Dermis blood vessel endothelial cell (primary cell): ENCODE measurements around the gene PILRB. TPM values are rescaled to one million over a fixed set of nuclear protein-coding genes. Genes with fewer than 3 reads are reported as not detected.
"Not testable (repeated sequence)": the region's sequence is repeated elsewhere in the genome, so short reads cannot be mapped to it uniquely, and the experiment has no call there.

Source experiments
- DNase-seq: peaks from one replicate; pipeline ENCODE4 v3.0.0; 2010
- total RNA-seq: library from RNA; depleted of rRNA; stranded (reverse); fragments of >200 nt; gene quantifications from 2 replicates; pipeline ENCODE4 v1.2.3, GENCODE V29; 2014

The PILRB gene
- total RNA-seq, 1 donor from 2014 or later: 17.0 TPM

DNA sequence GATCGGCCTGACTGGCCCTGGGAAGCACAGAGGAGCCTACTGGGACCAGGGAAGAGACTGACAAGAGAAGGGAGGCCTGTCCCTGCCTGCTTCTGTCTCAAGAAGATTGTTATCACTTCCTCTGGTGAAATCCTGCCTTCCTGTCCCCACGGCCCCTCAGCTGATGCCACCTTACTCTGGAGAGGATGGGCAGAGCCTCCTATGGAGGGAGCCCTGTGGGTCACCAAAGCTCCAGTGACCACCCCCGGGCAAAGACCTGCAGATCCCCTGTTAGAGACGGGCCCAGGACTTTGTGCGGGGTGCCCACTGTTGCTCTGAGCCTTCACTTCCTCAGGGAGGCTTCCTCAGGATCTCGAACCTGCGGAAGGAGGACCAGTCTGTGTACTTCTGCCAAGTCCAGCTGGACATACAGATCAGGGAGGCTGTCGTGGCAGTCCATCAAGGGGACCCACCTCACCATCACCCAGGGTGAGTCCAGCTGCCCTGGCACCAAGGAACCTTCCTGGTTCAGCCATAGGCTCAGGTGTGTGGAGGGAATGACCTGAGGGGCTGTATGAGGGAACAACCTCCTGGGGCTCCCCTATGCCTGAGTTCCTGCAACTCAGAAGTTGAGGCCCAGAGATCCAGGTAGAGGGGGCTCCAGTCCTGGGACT is 1.4 kb upstream of the PILRB start:
- DNase-seq: no peak

DNA sequence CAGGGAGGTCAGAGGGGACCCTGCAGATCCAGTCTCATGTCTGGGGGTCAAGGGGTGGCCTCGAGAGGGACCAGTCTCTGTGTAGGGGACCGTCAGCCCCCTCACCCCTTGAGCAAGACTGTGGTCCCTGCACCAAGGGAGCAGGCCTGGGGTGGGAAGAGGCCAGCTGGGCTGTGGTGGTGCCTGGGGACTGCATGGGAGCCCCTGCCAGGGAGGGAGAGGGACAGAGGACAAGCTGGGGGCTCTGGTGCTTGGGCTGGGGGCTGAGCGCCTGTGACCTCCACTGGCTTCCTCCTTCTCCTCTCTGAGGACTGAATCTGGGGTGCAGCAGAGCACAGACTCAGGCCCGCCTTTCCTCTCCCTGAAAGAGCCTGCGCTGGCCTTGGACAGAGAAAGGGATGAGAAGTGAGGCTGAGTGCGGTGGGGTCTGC is 771 bp upstream of the PILRB start:
- no peak for DNase-seq

DNA sequence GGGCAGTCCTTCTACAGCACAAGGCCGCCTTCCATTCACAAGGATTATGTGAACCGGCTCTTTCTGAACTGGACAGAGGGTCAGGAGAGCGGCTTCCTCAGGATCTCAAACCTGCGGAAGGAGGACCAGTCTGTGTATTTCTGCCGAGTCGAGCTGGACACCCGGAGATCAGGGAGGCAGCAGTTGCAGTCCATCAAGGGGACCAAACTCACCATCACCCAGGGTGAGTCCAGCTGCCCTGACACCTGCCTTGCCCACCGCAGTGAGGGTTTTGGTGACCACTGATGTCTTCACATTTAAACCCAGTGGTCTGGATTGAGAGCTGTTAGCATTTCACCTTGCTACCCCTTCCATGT is 918 bp downstream of the PILRB start:
- no peak for DNase-seq

DNA sequence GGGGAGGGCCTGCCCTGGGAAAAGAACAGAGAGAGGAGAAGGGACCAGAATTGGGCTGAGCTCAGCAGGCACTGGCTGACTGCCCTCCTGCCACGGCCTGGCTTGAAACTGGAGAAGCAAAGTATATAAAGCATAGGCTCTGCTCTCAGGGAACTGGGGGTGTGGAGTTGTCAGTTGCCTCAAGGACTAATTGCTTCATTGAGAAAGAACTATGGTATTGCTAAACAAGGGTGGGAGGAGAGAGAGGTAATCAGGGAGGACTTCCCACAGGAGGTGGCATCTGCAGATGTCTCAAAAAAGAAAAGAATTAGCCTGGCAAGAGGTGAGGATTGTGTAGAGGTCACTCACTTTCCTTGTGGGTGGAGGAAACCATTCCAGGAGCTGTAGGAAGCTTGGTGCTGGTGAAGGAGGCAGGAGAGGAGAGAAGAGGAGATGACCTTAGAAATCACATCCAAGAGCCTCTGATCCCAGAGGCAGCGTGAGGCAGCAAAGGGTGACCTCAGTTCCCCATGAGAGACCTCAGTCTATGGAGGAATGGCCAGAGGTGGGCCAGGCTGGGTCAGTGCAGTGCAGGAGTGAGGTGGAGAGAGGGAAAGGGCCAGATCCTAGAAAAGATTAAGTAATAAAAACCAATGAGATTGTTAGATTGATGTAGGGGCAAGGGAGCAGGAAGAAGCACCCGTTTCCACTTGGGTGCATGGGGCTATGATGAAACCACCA is 2.4 kb downstream of the PILRB start:
- DNase-seq: no peak

DNA sequence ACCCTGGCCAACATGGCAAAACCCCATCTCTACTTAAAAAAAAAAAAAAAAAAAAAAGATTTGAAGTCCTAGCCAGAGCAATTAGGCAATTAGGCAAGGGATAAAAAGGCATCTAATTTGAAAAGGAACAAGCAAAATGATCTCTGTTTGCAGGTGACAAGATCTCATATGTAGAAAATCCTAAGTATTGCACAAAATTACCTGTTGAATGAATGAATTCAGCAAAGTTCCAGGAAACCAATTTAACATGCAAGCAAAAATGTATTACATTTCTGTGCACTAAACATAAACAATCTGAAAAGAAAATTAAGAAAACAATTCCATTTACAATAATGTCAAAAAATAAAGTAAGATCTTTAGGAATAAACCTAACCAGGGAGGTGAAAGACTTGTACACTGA is 5.2 kb downstream of the PILRB start:
- DNase-seq: no peak

DNA sequence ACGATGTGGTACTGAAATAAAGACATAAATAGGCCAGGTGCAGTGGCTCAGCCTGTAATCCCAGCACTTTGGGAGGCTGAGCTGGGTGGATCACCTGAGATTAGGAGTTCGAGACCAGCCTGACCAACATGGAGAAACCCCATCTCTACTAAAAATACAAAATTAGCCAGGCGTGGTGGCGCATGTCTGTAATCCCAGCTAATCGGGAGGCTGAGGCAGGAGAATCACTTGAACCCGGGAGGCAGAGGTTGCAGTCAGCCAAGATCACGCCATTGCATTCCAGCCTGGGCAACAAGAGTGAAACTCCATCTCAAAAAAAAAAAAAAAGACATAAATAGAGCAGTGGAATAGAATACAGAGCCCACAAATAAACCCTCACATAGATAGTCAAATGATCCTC is 5.9 kb downstream of the PILRB start:
- DNase-seq: not testable (repeated sequence)

DNA sequence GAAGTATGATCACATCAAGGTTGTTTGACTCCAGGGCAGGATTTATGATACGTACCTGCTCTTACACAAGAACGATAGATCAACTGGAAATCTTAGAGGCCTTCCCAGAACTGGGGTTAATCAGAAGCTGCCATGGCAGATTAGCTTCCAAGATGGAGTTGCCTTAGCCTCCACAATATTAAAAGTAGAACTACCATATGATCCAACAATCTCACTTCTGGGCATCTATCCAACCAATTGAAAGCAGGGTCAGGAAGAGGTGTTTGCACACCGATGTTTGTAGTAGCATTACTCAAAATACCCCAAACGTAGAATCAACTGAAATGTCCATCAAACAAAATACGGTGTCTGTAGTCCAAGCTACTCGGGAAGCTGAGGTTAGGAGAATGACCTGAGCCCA is 6.6 kb downstream of the PILRB start:
- DNase-seq: no peak

DNA sequence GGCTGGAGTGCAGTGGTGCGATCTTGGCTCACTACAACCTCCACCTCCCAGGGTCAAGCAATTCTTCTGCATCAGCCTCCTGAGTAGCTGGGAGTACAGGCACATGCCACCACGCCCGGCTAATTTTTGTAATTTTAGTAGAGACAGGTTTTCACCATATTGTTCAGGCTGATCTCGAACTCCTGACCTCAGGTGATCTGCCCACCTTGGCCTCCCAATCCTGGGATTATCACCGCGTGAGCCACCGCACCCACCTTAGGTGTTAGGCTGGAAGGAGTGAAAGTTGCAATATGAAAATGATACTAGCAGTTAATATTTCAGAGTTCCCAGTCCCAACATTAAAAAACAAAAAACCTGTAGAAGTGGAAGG is 8.1 kb downstream of the PILRB start:
- not testable (repeated sequence) for DNase-seq

DNA sequence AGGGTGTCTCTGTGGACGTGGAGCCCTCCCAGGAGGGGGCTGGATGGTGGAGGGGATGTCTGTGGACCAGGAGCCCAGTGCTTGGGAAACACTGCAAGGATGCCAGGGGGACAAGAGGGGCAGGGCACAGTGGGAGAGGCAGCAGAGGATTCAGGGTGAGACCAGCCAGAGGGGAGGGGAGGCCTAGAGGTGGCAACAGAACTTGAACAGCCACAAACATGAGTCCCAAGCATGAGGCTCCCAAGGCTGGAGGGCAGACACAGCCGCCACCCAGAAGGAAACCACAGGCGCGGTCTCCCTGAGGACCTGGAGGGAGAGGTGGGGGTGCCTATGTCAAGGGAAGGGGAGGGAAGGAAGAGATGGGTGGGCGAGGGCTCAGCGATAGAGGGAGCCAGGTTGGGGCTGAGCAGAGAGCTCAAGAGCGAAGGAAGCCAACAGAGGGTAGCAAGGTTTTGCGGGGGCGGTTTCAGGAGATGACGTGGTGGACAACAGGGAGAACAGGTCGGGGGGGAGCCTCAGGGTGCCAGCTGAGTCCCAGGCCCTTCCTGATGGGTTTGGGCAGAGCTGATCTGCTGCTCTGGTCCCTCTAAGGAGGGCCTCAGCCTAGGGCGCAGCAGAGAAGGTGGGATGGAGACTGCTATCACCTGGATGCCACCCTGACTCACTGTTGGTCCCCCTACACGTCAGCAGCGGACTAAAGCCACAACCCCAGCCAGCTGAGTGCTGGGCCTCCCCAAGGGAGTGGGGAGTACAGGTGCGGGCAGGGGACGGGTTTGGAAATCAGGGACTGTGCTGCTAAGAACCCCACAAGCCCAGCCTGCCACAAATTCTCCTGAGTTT is 8.7 kb downstream of the PILRB start:
- no peak for DNase-seq

DNA sequence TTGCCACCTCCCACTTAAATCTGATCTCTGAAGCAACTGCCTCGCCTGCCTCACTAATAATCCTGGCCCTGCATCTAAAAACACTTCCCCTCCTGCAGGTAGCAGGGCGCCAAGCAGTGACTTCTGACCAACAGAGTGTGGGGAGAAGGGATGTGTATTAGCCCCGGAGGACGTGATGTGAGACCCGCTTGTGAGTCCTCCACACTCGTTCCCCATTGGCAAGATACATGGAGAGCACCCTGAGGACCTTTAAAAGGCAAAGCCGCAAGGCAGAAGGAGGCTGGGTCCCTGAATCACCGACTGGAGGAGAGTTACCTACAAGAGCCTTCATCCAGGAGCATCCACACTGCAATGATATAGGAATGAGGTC is 9.3 kb downstream of the PILRB start:
- no peak for DNase-seq

DNA sequence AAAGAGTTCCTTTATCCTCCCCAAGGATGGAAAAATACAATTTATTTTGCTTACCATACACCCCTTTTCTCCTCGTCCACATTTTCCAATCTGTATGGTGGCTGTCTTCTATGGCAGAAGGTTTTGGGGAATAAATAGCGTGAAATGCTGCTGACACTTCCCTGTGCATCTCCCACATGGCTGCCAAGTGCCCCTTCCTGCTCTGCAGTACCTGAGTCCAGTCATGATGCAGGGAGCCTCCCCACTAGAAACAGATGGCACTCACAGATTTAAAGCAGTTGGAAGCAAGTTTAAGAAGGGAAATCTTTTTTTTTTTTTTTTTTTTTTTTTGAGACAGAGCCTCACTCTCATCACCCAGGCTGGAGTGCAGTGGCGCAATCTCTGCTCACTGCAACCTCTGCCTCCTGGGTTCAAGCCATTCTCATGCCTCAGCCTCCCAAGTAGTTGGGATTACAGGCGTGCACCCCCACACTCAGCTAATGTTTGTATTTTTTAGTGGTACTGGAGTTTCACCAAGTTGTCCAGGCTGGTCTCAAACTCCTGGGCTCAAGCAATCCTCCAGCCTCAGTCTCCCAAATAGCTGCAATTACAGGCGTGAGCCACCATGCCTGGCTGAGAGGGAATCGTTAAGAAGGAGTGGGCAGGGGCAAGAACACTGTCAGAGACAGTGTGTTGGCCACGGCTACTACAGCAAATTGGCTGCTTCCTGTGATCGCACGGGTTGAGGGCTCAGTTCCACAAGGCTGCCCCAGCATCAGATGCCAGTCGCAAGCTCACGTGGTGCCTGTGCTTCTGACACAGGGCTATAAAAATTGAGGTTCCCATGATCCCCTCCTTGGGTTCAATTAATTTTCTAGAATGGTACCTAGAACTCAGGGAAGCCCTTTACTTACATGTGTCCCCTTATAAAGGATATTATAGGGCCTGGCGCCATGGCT is 10.0 kb downstream of the PILRB start:
- DNase-seq: no peak

DNA sequence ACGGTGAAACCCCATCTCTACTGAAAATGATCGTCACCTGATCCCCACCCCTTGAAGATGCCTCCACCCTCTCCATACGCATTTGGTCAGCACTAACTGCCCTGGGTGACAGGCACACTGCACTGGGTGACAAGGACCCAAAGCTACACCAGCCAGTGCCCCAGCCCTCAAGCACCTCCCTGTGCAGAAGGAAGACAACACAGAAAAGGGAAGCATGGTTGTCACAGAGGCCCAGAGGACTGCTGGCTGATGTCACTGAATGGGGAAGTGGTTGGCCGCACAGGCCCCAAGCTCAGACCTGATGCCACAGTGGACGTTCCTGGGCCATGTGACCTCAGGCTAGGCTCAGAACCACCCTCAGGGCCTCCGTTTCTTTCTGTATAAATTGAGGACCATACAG is 11.2 kb downstream of the PILRB start:
- DNase-seq: no peak

DNA sequence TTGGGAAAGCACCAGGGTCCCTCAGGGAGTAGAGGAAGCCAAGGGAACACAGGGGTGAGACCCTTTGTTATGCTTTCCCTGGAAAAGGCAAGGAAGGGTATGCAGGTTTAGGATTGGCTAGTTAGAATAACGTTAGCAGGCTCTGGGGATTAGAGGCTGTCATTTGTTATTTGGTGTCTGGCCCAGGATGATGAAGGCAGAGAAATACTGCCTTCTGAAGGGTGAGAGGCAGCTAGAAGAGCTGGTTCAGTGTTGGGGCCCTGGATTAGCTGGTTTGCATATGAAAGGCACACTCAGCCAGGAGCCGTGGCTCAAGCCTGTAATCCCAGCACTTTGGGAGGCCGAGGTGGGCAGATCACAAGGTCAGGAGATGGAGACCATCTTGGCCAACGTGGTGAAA is 12.4 kb downstream of the PILRB start:
- no peak for DNase-seq

DNA sequence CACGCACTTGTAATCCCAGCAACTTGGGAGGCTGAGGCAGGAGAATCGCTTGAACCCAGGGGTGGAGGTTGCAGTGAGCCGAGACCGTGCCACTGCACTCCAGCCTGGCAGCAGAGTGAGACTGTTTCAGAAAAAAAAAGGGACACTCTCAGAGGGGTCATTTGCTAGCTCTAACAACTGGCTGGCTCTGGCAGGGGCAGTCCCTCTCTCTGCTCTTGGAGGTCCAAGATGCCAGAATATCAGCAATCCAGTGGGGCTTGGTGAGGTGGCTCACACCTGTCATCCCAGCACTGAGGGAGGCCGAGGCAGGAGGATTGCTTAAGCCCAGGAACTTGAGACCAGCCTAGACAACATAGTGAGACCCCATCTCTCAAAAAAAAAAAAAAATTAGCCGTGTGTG is 12.8 kb downstream of the PILRB start:
- no peak for DNase-seq

DNA sequence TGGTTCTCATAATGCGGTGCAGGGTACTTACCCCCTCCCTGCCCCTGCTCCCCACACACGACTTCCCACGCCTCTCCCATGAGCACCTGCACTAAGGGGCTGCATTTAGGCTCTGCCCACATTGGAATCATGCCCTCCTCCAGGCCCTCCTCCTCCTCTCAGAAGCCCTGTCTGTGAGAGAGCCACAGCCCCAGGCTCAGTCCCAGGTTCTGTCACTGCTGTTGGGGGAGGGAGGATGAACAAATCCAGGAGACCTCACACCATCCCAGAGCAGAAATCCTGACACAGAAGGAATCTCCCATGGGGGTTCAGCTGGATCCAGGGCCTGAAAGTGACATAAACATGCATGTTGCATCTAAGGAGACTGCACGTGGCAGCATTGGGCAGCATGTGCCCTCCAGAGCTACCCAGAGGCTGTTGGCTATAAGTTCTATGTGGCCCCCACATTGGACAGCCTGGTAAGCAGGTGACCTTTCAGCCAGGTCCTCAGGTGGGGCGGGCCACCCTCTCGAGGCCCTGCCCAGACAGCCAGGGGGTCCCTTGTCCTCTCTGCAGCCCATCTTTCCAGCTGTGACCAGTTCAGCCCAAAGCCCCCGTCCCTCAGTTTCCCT is 13.7 kb downstream of the PILRB start:
- no peak for DNase-seq

DNA sequence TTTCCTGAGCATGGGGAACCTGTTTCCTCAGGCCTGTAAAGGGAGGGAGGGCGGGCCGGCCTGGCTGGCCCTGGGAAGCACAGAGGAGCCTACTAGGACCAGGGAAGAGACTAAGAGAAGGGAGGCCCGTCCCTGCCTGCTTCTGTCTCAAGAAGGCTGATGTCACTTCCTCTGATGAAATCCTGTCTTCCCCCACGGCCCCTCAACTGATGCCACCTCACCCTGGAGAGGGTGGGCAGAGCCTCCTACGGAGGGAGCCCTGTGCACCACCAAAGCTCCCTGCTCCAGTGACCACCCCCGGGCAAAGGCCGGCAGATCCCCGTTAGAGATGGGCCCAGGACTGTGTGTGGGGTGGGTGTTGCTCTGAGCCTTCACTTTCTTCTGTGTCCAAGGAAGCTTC is 14.3 kb downstream of the PILRB start:
- DNase-seq: peak; percentile 40

DNA sequence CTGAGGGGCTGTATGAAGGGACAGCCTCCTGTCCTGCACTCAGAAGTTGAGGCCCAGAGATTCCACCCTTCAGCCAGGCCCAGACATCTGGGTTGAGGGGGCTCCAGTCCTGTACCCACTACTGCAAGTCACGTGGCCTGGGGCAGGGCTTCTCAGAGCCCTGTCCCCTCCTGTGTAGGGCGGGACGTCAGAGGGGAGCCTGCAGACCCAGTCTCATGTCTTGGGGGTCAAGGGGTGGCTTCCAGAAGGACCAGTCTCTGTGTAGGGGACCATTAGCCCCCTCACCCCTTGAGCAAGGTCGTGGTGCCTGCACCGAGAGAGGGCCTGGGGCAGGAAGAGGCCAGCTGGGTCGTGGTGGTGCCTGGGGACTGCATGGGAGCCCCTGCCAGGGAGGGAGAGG is 14.8 kb downstream of the PILRB start:
- DNase-seq: no peak

DNA sequence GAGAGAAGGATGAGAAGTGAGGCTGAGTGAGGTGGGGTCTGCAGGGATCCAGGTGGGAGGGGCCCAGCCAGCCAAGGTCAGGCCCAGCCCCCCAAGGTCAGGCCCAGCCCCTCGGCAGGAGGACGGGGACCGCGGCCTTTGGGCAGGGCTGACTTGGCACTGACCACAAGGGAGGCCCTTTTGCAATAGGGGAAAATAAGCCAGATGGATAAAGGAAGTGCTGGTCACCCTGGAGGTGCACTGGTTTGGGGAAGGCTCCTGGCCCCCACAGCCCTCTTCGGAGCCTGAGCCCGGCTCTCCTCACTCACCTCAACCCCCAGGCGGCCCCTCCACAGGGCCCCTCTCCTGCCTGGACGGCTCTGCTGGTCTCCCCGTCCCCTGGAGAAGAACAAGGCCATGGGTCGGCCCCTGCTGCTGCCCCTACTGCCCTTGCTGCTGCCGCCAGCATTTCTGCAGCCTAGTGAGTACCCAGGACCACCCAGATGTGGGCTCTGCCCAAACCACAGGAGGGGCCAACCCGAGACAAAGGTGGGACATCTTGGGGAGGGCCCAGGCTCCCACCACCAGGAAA is 15.4 kb downstream of the PILRB start, which contains the start of gene PILRA:
Gene PILRA (plus strand): TSS at position 227 of the 571 bp plus-strand sequence. CDS start 170 bp downstream, at position 397.
- no peak for DNase-seq

DNA sequence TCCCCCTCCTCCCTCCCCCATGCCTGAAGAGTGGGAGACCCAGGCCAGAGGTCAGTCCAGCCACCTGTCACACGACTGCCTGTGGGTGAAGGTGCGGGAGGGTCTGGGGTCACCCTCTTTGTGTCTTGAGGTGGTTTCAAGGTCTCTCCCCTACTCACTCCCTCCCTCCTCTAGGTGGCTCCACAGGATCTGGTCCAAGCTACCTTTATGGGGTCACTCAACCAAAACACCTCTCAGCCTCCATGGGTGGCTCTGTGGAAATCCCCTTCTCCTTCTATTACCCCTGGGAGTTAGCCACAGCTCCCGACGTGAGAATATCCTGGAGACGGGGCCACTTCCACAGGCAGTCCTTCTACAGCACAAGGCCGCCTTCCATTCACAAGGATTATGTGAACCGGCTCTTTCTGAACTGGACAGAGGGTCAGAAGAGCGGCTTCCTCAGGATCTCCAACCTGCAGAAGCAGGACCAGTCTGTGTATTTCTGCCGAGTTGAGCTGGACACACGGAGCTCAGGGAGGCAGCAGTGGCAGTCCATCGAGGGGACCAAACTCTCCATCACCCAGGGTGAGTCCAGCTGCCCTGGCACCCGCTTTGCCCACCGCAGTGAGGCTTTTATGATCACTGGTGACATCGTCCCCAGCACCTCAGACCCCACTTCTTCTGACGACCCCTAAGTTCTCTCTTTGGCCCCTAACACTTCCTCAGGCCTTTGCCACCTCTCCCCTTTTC is 16.1 kb downstream of the PILRB start:
- DNase-seq: not testable (repeated sequence)

DNA sequence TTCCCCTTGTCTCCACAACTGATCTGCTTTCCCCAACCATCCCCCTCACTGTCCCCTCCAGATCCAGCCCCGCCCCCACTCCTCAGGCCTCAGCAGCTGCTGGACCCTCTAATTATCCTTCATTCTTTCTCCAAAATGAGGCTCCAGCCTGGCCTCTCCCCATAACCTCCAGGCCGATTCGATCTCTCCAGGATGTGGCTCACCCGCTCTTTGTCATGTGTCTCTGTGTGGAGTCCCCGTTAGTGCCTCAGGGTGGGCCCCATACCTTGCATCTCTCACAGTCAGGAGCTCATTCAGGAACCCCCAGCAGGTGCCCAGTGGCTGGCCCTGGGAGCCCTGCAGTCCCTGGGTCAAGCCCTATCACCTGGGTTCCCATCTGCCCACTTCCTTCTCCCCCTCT is 16.7 kb downstream of the PILRB start:
- DNase-seq: no peak

DNA sequence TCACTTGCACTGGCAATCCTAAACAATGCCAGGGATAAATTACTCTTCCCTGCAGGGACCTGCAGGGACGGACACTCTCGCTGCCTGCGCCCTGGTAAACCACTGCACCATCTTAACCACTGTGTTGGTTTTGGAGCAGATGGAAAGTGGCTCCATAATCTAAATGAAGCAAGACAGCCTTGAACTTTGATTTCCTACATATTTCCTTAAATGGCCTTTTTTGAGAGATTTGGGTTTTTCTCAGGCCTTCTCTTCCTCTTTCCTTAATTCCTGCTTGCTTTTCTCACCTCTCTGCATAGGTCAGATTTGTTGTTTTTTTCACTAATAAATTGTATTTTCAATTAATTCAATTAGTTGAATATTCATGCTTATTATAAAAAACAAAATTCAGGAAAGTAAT is 18.1 kb downstream of the PILRB start:
- no peak for DNase-seq
